ENCODE results near the gene TAC4. TPM values are rescaled to one million over a fixed set of nuclear protein-coding genes. Genes with fewer than 3 reads are reported as not detected.

The TAC4 gene
- total RNA-seq, 1 experiment from 2014 or later = not detected

- CTCF ChIA-PET = interaction anchor here (0.7 to 2.0 kb wide), 4 partner anchors 22 to 210 kb away, joined by 3 to 13 read pairs (median 4); partner anchors contain the start of gene DLX3
- H3K9me3 Mint-ChIP-seq (ENCODE audit: low read depth, unreplicated experiment) = no peaks in the 10 kb centered on the region
- H3K4me1 Mint-ChIP-seq (ENCODE audit: low read depth, unreplicated experiment) = peaks cover 24% of the 10 kb centered on the region
- TF ChIP-seq, protein P1, sequence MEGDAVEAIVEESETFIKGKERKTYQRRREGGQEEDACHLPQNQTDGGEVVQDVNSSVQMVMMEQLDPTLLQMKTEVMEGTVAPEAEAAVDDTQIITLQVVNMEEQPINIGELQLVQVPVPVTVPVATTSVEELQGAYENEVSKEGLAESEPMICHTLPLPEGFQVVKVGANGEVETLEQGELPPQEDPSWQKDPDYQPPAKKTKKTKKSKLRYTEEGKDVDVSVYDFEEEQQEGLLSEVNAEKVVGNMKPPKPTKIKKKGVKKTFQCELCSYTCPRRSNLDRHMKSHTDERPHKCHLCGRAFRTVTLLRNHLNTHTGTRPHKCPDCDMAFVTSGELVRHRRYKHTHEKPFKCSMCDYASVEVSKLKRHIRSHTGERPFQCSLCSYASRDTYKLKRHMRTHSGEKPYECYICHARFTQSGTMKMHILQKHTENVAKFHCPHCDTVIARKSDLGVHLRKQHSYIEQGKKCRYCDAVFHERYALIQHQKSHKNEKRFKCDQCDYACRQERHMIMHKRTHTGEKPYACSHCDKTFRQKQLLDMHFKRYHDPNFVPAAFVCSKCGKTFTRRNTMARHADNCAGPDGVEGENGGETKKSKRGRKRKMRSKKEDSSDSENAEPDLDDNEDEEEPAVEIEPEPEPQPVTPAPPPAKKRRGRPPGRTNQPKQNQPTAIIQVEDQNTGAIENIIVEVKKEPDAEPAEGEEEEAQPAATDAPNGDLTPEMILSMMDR (IDR thresholded peaks at IDR 0.05; ENCODE audit: unreplicated experiment) = no peak
- no peak overlapping the region for H3K27ac Mint-ChIP-seq (ENCODE audit: unreplicated experiment)
- intact Hi-C loops (cut with micrococcal nuclease; ENCODE audit: unreplicated experiment) = no loop called here
- peaks cover 11% of the 10 kb centered on the region for H3K27me3 Mint-ChIP-seq (ENCODE audit: unreplicated experiment)
- no TSS peak for BruUV-seq (replicated peaks)
- no peaks in the 10 kb centered on the region for H3K36me3 Mint-ChIP-seq (ENCODE audit: insufficient read depth, unreplicated experiment)
- no peak overlapping the region for H3K4me3 Mint-ChIP-seq (ENCODE audit: low read depth, unreplicated experiment)
- DNase-seq = peak; percentile 49
These were observed 46.9 kb upstream of the TAC4 start for GRCh38 chr17:49894761-49895160.

DNA sequence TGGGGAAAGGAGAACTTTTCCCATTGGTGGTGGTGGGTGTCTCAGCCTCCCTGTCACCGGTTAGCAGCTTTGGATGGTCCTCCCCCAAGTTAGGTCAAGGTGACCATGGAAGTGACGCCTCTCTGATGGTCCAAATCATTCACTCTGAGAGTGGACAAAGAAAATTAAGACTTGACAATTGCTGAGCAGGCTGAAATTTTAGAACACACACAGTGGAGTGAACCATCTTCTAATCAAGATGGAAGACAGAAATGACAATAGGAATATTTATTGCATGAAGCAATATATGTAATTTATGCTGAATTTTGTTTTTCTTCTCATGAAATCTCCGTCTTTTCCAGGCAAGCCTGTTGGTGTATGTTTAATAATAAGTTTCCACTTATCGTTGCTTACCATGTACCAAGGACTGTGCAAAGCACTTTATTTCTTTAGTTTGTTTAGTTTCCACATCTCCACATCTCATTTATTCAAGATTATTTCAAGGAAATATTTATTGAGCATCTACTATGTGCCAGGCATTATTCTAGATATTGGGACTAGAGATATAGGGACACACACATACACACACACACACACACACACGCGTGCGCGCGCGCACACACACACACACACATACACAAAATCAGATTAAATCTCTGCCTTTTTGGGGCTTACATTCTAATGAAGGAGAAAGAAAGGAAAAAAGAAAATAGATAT lies 44.0 kb upstream of the TAC4 start:
- Mint-ChIP-seq H3K4me3 (ENCODE audit: low read depth, unreplicated experiment) (no peak overlapping the region), H3K4me1 (ENCODE audit: low read depth, unreplicated experiment) (peaks cover 37% of the 10 kb centered on the region), H3K27ac (ENCODE audit: unreplicated experiment) (no peak overlapping the region), H3K36me3 (ENCODE audit: insufficient read depth, unreplicated experiment) (peaks cover 13% of the 10 kb centered on the region), H3K9me3 (ENCODE audit: low read depth, unreplicated experiment) (no peaks in the 10 kb centered on the region), H3K27me3 (ENCODE audit: unreplicated experiment) (peaks cover 11% of the 10 kb centered on the region)
- BruUV-seq (replicated peaks) = no TSS peak
- CTCF ChIA-PET = no interaction called here
- intact Hi-C loops (cut with micrococcal nuclease; ENCODE audit: unreplicated experiment) = no loop called here
- no peak for DNase-seq
- TF ChIP-seq, protein P1 (IDR thresholded peaks at IDR 0.05; ENCODE audit: unreplicated experiment) = no peak

- TF ChIP-seq, protein P1 (IDR thresholded peaks at IDR 0.05; ENCODE audit: unreplicated experiment) = no peak
- Mint-ChIP-seq H3K9me3 (ENCODE audit: low read depth, unreplicated experiment) (no peaks in the 10 kb centered on the region), H3K27ac (ENCODE audit: unreplicated experiment) (no peak overlapping the region), H3K4me3 (ENCODE audit: low read depth, unreplicated experiment) (no peak overlapping the region), H3K27me3 (ENCODE audit: unreplicated experiment) (peaks cover 11% of the 10 kb centered on the region), H3K4me1 (ENCODE audit: low read depth, unreplicated experiment) (peaks cover 38% of the 10 kb centered on the region), H3K36me3 (ENCODE audit: insufficient read depth, unreplicated experiment) (peaks cover 13% of the 10 kb centered on the region)
- BruUV-seq (replicated peaks) = no TSS peak
- intact Hi-C loops (cut with micrococcal nuclease; ENCODE audit: unreplicated experiment) = no loop called here
- CTCF ChIA-PET = interaction anchor here (1.1 kb wide), 1 partner anchor 8 kb away, joined by 3 read pairs; no protein-coding TSS in a partner anchor
- DNase-seq = no peak
These were observed 43.4 kb upstream of the TAC4 start for GRCh38 chr17:49891271-49891670.

DNA sequence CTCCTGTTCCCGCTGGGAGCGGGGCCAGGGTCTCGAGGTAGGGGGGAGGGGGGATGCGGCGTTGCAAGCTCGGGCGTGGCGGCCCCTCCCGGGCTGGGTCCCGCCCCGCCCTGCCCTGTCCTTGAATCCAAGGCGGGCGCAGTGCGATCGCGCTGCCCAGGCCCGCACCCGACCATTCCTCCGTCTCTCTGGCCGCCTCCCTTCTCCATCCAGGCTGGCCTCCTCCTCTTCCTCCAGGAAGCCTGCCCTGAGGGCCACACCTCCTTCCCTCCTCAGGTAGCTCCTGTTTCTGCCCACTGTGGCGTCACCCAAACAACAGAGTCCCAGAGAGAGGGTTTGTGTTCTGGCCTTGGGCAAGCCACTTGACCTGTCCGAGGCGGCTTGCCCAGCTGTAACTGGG lies 43.0 kb upstream of the TAC4 start:
- DNase-seq = no peak
- TF ChIP-seq, protein P1 (IDR thresholded peaks at IDR 0.05; ENCODE audit: unreplicated experiment) = no peak
- no TSS peak for BruUV-seq (replicated peaks)
- H3K4me3 Mint-ChIP-seq (ENCODE audit: low read depth, unreplicated experiment) = no peak overlapping the region
- CTCF ChIA-PET = interaction anchor here (0.6 to 1.1 kb wide), 3 partner anchors 8 to 222 kb away, joined by 3 read pairs; no protein-coding TSS in a partner anchor
- H3K27ac Mint-ChIP-seq (ENCODE audit: unreplicated experiment) = no peak overlapping the region
- peaks cover 11% of the 10 kb centered on the region for H3K27me3 Mint-ChIP-seq (ENCODE audit: unreplicated experiment)
- peaks cover 13% of the 10 kb centered on the region for H3K36me3 Mint-ChIP-seq (ENCODE audit: insufficient read depth, unreplicated experiment)
- H3K9me3 Mint-ChIP-seq (ENCODE audit: low read depth, unreplicated experiment) = no peaks in the 10 kb centered on the region
- H3K4me1 Mint-ChIP-seq (ENCODE audit: low read depth, unreplicated experiment) = peaks cover 40% of the 10 kb centered on the region
- intact Hi-C loops (cut with micrococcal nuclease; ENCODE audit: unreplicated experiment) = no loop called here
